SK-N-SH treated with all-trans-retinoic acid at 6 μM for 48 hours (cell line): Measurements from ENCODE around the gene SIDT1.

Source experiments
- BACH2 ChIP-seq: fragments of 250-450 bp; sonication (Bioruptor Pico); IDR thresholded peaks from 2 replicates; pipeline ENCODE4 v1.9.0; 2021; ENCODE audit warnings: mild to moderate bottlenecking, borderline replicate concordance
- CSDC2 ChIP-seq: fragments of 250-450 bp; sonication (Bioruptor Pico); IDR thresholded peaks from 2 replicates; pipeline ENCODE4 v1.5.0; 2020; ENCODE audit warnings: mild to moderate bottlenecking, moderate library complexity
- CSRNP3 ChIP-seq: fragments of 250-450 bp; sonication (Bioruptor Pico); IDR thresholded peaks from 2 replicates; pipeline ENCODE4 v1.5.1; 2021; ENCODE audit warnings: mild to moderate bottlenecking, moderate library complexity
- ESRRG ChIP-seq: fragments of 250-450 bp; sonication (Bioruptor Pico); IDR thresholded peaks from 2 replicates; pipeline ENCODE4 v1.6.1; 2021; ENCODE audit warnings: mild to moderate bottlenecking
- GLIS3 ChIP-seq: fragments of 250-450 bp; sonication (Bioruptor Pico); IDR thresholded peaks from 2 replicates; pipeline ENCODE4 v1.5.0; 2020; ENCODE audit warnings: mild to moderate bottlenecking, moderate library complexity
- ISL1 ChIP-seq: fragments of 250-450 bp; sonication (Bioruptor Pico); IDR thresholded peaks from 2 replicates; pipeline ENCODE4 v2.1.2; 2022; ENCODE audit warnings: mild to moderate bottlenecking, moderate library complexity
- PATZ1 ChIP-seq: fragments of 250-450 bp; sonication (Bioruptor Pico); IDR thresholded peaks from 2 replicates; pipeline ENCODE4 v1.8.0; 2020; ENCODE audit warnings: mild to moderate bottlenecking, moderate library complexity, borderline replicate concordance
- SNAI2 ChIP-seq: fragments of 250-450 bp; sonication (Bioruptor Pico); IDR thresholded peaks from 2 replicates; pipeline ENCODE4 v1.5.0; 2020; ENCODE audit warnings: mild to moderate bottlenecking, moderate library complexity
- TOX ChIP-seq: fragments of 250-450 bp; sonication (Bioruptor Pico); IDR thresholded peaks from 2 replicates; pipeline ENCODE4 v1.8.0; 2021; ENCODE audit warnings: mild to moderate bottlenecking, moderate library complexity, borderline replicate concordance
- ZFP3 ChIP-seq: fragments of 250-450 bp; sonication (Bioruptor Pico); IDR thresholded peaks from 2 replicates; pipeline ENCODE4 v1.5.0; 2020; ENCODE audit warnings: mild to moderate bottlenecking, moderate library complexity
- ZFP30 ChIP-seq: fragments of 450-650 bp; formaldehyde crosslinking; IDR thresholded peaks from 2 replicates; pipeline ENCODE4 v1.5.0; 2022; ENCODE audit warnings: mild to moderate bottlenecking, moderate library complexity
- ZNF70 ChIP-seq: fragments of 450-650 bp; formaldehyde crosslinking; IDR thresholded peaks from 2 replicates; pipeline ENCODE4 v1.5.0; 2020; ENCODE audit warnings: mild to moderate bottlenecking, moderate library complexity
- TF ChIP-seq, protein P1 (sequence below): fragments of 250-450 bp; sonication (Bioruptor Pico); IDR thresholded peaks from 2 replicates; pipeline ENCODE4 v1.5.0; 2020; ENCODE audit warnings: mild to moderate bottlenecking, moderate library complexity

GRCh38 chr3:113505867-113506266 lies 26.5 kb upstream of the SIDT1 start:
- TF ChIP-seq GLIS3 (CRISPR knock-in tag) (no peak), ZFP3 (CRISPR knock-in tag) (no peak), SNAI2 (CRISPR knock-in tag) (no peak), ZNF70 (CRISPR knock-in tag) (no peak), ZFP30 (CRISPR knock-in tag) (no peak), ESRRG (CRISPR knock-in tag) (no peak), BACH2 (CRISPR knock-in tag) (no peak), TOX (no peak), PATZ1 (CRISPR knock-in tag) (no peak), CSDC2 (CRISPR knock-in tag) (no peak), ISL1 (CRISPR knock-in tag) (no peak), CSRNP3 (no peak)
- TF ChIP-seq, protein P1, sequence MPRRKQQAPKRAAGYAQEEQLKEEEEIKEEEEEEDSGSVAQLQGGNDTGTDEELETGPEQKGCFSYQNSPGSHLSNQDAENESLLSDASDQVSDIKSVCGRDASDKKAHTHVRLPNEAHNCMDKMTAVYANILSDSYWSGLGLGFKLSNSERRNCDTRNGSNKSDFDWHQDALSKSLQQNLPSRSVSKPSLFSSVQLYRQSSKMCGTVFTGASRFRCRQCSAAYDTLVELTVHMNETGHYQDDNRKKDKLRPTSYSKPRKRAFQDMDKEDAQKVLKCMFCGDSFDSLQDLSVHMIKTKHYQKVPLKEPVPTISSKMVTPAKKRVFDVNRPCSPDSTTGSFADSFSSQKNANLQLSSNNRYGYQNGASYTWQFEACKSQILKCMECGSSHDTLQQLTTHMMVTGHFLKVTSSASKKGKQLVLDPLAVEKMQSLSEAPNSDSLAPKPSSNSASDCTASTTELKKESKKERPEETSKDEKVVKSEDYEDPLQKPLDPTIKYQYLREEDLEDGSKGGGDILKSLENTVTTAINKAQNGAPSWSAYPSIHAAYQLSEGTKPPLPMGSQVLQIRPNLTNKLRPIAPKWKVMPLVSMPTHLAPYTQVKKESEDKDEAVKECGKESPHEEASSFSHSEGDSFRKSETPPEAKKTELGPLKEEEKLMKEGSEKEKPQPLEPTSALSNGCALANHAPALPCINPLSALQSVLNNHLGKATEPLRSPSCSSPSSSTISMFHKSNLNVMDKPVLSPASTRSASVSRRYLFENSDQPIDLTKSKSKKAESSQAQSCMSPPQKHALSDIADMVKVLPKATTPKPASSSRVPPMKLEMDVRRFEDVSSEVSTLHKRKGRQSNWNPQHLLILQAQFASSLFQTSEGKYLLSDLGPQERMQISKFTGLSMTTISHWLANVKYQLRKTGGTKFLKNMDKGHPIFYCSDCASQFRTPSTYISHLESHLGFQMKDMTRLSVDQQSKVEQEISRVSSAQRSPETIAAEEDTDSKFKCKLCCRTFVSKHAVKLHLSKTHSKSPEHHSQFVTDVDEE (CRISPR knock-in tag): no peak
